Measurements from ENCODE around the gene PDE4B.
"Not testable (repeated sequence)": the region's sequence is repeated elsewhere in the genome, so short reads cannot be mapped to it uniquely, and the experiment has no call there.

PDE4B gene

DNA sequence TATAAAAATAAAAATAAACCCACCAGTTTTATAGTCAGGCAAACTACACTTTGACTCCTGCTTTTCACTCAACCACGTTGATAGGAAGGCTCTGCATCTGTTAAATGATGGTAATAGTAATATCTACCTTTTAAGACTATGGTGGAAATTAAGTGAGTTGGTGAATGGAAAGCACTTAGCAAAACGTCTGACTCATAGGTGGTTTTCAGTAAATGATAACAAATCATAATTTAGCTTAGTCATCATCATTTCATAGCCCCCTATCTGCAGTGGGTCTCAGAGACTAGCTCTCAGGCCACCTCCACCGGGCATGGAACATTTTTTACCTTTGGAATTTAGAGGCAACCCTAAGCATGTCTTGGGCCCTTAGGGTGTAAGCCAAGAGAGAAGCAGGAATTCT, 160.0 kb downstream of the PDE4B start:
- Histone ChIP-seq H3K4me1 (ENCODE audit: insufficient read depth, low read length) (peaks cover 22% of the 10 kb centered on the region), H3K4me3 (ENCODE audit: low read length) (no peak overlapping the region), H3K36me3 (ENCODE audit: insufficient read depth, low read length) (no peaks in the 10 kb centered on the region), H2AFZ (ENCODE audit: low read depth, low read length) (no peak overlapping the region), H3K27me3 (ENCODE audit: insufficient read depth, low read length) (no peaks in the 10 kb centered on the region), H3K9me3 (ENCODE audit: low read length) (no peaks in the 10 kb centered on the region)

DNA sequence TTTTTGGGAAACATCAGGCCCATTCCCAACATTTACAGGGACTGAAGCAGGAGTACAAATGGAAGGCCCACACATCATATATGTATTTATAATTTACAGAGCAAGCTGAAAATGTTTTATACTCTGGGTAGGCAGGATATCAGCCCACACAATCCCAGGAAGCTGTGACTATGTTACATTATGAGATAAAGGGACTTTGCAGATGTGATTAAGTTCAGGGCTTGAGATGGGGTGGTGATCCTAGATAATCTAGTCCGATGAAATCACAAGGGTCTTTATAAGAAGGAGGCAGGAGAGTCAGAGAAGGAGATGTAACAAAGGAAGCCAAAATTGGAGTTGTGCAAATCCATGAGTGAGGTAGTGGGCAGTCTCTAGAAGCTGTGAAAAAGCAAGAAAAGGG, 160.5 kb downstream of the PDE4B start:
- Histone ChIP-seq H3K9me3 (ENCODE audit: low read length) (no peaks in the 10 kb centered on the region), H2AFZ (ENCODE audit: low read depth, low read length) (no peak overlapping the region), H3K27me3 (ENCODE audit: insufficient read depth, low read length) (no peaks in the 10 kb centered on the region), H3K4me1 (ENCODE audit: insufficient read depth, low read length) (peaks cover 22% of the 10 kb centered on the region), H3K36me3 (ENCODE audit: insufficient read depth, low read length) (no peaks in the 10 kb centered on the region), H3K4me3 (ENCODE audit: low read length) (no peak overlapping the region)

DNA sequence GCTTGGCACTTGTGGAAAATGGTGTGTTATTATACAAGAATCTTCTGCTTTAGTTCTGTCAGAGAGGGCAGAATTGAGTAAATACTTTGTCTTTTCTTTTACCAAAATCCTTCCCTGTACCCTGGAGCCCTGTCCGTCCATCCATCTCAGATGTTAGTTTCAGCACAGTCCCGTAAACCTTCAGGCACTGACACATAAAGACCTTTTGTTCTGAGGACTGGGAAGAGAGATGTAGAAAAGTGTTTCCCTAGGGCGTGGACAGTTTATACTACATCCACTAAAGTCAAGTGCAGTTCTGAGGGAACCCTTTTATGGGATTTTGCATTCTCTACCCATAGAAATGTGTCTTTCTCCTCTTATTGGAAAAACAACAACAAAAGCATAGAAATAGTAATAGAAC, 162.4 kb downstream of the PDE4B start:
- no peak overlapping the region for H3K4me3 ChIP-seq (ENCODE audit: low read length)
- H3K9me3 ChIP-seq (ENCODE audit: low read length) = no peaks in the 10 kb centered on the region
- no peaks in the 10 kb centered on the region for H3K36me3 ChIP-seq (ENCODE audit: insufficient read depth, low read length)
- no peaks in the 10 kb centered on the region for H3K27me3 ChIP-seq (ENCODE audit: insufficient read depth, low read length)
- H2AFZ ChIP-seq (ENCODE audit: low read depth, low read length) = no peak overlapping the region
- H3K4me1 ChIP-seq (ENCODE audit: insufficient read depth, low read length) = peaks cover 25% of the 10 kb centered on the region

DNA sequence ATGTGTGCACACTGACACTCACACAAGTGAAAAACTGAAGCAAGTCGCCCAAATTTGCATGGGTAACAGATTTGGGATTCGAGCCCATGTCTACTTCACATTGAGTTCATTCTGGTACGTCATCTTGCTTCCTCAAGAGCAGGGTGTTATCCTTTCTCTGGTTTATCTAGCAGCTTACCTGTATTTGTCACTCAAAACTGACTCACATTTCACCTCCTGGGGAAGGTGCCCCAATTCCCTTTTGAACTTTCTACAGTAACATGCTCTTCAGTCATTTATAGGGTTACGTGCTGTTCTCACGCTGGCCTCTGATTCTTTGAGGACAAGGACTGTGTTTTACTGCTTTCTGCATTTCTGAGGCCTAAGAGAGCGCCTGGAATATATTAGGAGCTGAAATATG, 162.8 kb downstream of the PDE4B start:
- Histone ChIP-seq H3K36me3 (ENCODE audit: insufficient read depth, low read length) (no peaks in the 10 kb centered on the region), H3K9me3 (ENCODE audit: low read length) (no peaks in the 10 kb centered on the region), H2AFZ (ENCODE audit: low read depth, low read length) (no peak overlapping the region), H3K27me3 (ENCODE audit: insufficient read depth, low read length) (no peaks in the 10 kb centered on the region), H3K4me3 (ENCODE audit: low read length) (no peak overlapping the region), H3K4me1 (ENCODE audit: insufficient read depth, low read length) (peaks cover 25% of the 10 kb centered on the region)

DNA sequence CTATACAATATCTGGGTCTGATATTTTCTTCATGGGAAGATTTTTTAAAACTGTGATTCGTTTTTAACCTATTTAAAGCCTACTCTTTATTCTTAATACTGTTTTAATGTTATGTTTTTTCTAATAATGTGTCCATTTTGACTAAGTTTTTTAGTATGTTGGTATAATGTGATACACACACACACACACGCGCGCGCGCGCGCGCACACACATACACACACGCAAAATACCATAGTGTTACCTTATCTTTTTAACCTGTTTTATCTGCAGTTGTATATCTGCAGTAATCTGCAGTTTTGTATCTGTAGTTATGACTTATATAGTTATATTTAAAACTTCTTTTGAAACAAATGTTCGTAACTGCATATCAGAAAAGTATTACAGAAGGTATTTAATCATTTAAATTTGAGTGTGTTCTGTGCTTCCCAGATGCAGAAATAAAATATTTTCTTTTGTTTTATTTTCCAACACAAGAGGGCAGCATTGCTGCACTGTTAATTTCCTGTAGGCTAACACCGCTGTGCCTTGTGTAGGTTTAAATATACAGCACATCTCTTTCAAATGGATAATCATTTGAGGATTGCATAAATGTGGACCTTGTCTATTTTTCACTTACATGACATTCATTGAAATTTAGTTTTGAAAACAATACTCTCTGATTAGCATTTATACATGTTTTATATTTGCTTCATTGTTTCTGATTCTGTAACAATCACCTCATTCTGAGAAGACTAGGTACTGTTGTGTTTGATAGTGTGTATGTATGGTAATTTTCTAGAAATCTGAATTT, 166.1 kb downstream of the PDE4B start:
- peaks cover 18% of the 10 kb centered on the region for H3K4me1 ChIP-seq (ENCODE audit: insufficient read depth, low read length)
- H3K4me3 ChIP-seq (ENCODE audit: low read length) = no peak overlapping the region
- no peaks in the 10 kb centered on the region for H3K27me3 ChIP-seq (ENCODE audit: insufficient read depth, low read length)
- H2AFZ ChIP-seq (ENCODE audit: low read depth, low read length) = no peak overlapping the region
- H3K36me3 ChIP-seq (ENCODE audit: insufficient read depth, low read length) = no peaks in the 10 kb centered on the region
- no peaks in the 10 kb centered on the region for H3K9me3 ChIP-seq (ENCODE audit: low read length)

DNA sequence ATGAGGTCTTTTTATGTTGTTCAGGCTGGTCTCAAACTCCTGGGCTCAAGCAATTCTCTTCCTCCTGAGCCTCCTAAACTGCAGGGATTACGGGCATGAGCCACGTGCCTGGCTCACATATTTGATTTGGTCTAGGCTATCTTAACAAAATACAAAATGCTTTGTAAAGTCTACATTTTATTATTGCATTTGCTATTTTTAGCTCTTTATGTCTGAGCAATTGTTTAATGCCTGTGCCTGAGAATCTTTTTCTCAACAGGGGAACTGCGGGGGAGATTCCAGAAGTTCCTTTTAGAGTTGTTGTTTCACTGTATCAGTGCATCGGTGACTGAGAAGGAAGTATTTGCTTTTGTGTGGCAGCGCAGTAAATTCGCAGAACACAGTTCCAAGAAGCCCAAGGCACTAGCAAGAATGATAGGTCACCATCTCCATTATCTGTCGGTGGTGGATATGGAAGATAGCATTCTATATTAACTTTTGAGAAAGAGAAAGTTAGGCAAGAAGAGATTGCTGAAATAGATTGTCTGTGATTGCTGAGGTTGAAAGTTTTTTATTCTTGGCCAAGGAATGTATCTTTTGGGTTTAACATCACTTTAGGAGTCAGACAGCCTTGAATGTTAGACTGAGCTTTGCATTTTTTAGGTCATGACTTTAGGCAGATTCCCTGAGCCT, 167.3 kb downstream of the PDE4B start:
- H2AFZ ChIP-seq (ENCODE audit: low read depth, low read length) = no peak overlapping the region
- H3K27me3 ChIP-seq (ENCODE audit: insufficient read depth, low read length) = no peaks in the 10 kb centered on the region
- H3K4me1 ChIP-seq (ENCODE audit: insufficient read depth, low read length) = peaks cover 17% of the 10 kb centered on the region
- no peaks in the 10 kb centered on the region for H3K9me3 ChIP-seq (ENCODE audit: low read length)
- no peak overlapping the region for H3K4me3 ChIP-seq (ENCODE audit: low read length)
- H3K36me3 ChIP-seq (ENCODE audit: insufficient read depth, low read length) = no peaks in the 10 kb centered on the region

DNA sequence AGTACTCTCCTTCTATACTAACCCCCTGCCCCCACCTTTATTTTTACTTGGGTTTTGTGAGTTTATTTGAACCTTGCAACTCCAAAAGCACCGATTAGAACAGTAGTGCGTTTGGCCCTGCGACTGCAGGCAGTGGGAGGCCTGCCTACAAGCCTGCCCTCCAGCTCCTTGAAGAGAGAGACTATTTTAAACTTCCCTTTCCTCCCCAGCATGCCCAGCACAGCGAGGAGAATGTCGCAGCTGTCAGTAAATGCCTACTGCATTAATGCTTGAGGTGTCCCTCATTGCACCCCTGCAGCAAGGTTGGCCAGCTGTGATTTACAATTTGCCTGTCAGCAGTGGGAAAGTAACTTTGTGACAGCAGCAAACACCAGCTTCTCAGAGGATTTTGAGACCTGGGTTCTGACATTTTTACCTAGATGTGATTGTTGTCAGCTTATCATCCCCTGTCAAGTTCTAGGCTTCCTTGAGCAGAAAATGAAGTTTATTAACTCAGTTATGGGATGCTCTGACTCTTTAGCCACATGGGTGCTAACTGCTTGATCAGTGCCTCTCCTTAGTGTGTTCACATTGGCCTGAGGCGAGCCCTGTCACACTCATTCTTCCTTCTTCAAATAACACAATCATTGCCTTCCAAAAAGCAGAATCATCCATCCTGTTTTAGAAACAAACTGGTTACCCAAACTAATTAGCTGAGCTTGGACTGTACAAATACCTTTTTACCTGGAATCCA, 170.6 kb downstream of the PDE4B start:
- no peaks in the 10 kb centered on the region for H3K36me3 ChIP-seq (ENCODE audit: insufficient read depth, low read length)
- no peaks in the 10 kb centered on the region for H3K9me3 ChIP-seq (ENCODE audit: low read length)
- H3K4me3 ChIP-seq (ENCODE audit: low read length) = no peak overlapping the region
- H3K27me3 ChIP-seq (ENCODE audit: insufficient read depth, low read length) = no peaks in the 10 kb centered on the region
- H2AFZ ChIP-seq (ENCODE audit: low read depth, low read length) = no peak overlapping the region
- H3K4me1 ChIP-seq (ENCODE audit: insufficient read depth, low read length) = peaks cover 9% of the 10 kb centered on the region

DNA sequence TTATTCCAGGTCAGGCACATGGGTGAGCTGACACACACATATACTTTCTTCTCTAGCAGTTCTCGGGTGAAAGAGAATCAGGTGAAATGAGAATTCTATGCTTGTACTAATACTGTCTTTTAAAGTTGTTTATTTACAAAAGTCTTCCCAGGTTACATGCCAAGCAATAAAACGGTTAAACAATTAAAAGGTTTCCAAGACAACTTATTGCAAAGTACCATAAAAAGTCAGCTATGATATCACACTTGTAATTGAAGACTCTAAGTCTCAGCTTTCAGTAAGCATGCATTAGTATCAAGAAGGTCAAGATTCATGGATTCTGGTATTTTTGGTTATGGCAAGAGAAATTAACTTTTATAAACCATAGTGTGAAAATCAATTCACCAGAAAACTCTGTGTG, 171.4 kb downstream of the PDE4B start:
- Histone ChIP-seq H3K36me3 (ENCODE audit: insufficient read depth, low read length) (no peaks in the 10 kb centered on the region), H3K27me3 (ENCODE audit: insufficient read depth, low read length) (no peaks in the 10 kb centered on the region), H2AFZ (ENCODE audit: low read depth, low read length) (no peak overlapping the region), H3K4me3 (ENCODE audit: low read length) (no peak overlapping the region), H3K4me1 (ENCODE audit: insufficient read depth, low read length) (peaks cover 7% of the 10 kb centered on the region), H3K9me3 (ENCODE audit: low read length) (no peaks in the 10 kb centered on the region)

DNA sequence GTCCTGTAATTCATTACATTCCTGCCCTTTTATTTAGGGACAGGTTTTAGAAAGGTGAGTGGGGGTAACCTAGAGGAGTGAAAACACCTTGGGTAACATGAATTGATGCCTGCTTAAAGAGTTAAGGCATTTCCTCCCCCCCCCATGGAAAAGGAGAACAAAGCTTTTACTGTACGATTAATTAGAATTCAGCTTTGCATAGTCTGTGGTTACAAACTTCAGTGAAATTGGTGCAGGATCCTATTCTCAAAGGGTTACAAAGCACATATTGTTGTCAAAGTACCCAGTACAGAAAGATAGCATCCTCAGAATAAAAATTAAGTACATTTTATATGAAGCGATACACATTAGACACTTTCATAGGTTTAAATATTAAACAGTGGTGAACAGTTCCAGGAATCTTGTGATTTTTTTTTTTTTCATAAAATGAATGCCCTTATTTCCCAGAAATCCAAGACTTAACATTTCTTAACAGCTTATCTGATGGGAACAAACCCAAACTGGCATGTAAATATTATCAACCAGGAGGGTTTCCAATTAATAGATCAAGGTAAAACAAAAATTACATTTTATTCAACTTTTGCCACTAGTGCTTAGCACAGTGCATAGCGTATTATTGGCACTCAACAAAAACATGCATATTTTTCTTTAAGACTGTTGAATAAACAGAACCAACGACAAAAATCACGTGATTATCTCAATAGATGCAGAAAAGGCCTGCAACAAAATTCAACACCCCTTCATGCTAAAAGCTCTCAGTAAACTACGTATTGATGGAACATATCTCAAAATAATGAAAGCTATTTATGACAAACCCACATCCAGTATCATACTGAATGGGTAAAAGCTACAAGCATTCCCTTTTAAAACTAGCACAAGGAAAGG, 172.7 kb downstream of the PDE4B start:
- Histone ChIP-seq H3K36me3 (ENCODE audit: insufficient read depth, low read length) (no peaks in the 10 kb centered on the region), H3K9me3 (ENCODE audit: low read length) (no peaks in the 10 kb centered on the region)

DNA sequence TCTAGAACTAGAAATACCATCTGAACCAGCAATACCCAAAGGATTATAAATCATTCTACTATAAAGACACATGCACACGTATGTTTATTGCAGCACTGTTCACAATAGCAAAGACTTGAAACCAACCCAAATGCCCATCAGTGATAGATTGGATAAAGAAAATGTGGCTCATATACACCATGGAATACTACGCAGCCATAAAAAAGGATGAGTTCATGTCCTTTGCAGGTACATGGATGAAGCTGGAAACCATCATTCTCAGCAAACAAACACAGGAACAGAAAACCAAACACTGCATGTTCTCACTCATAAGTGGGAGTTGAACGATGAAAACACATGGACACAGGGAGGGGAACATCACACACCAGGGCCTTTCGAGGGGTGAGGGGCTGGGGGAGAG, 174.8 kb downstream of the PDE4B start:
- H3K27me3 ChIP-seq (ENCODE audit: insufficient read depth, low read length); H3K4me1 ChIP-seq (ENCODE audit: insufficient read depth, low read length); H3K9me3 ChIP-seq (ENCODE audit: low read length); H3K4me3 ChIP-seq (ENCODE audit: low read length); H3K36me3 ChIP-seq (ENCODE audit: insufficient read depth, low read length); H2AFZ ChIP-seq (ENCODE audit: low read depth, low read length): not testable (repeated sequence)

More for the DNA sequence above, 172.7 kb downstream of the PDE4B start:
- Histone ChIP-seq H3K27me3 (ENCODE audit: insufficient read depth, low read length) (no peaks in the 10 kb centered on the region), H3K4me1 (ENCODE audit: insufficient read depth, low read length) (peaks cover 3% of the 10 kb centered on the region), H2AFZ (ENCODE audit: low read depth, low read length) (no peak overlapping the region), H3K4me3 (ENCODE audit: low read length) (no peak overlapping the region)

DNA sequence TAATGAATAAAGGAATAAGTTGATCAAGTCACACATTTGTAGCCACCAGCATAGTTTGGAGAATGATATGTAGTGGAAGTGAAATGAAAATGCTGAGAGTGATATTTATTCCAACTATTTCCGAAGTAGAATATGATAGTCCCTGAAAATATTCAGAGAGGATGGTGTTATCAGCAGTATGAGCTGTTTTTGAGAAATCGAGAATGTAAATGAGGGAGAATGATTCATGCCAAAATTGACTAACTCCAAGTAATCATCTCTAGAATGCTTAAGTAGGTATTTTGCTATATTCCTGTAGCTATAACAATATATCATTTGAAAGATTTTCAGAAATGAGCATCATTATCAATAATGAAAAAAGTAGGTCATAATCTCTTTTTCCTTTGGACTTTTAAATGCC, 178.9 kb downstream of the PDE4B start:
- Histone ChIP-seq H2AFZ (ENCODE audit: low read depth, low read length) (no peak overlapping the region), H3K9me3 (ENCODE audit: low read length) (peaks cover 15% of the 10 kb centered on the region), H3K4me1 (ENCODE audit: insufficient read depth, low read length) (no peaks in the 10 kb centered on the region), H3K4me3 (ENCODE audit: low read length) (no peak overlapping the region), H3K27me3 (ENCODE audit: insufficient read depth, low read length) (no peaks in the 10 kb centered on the region), H3K36me3 (ENCODE audit: insufficient read depth, low read length) (no peaks in the 10 kb centered on the region)

DNA sequence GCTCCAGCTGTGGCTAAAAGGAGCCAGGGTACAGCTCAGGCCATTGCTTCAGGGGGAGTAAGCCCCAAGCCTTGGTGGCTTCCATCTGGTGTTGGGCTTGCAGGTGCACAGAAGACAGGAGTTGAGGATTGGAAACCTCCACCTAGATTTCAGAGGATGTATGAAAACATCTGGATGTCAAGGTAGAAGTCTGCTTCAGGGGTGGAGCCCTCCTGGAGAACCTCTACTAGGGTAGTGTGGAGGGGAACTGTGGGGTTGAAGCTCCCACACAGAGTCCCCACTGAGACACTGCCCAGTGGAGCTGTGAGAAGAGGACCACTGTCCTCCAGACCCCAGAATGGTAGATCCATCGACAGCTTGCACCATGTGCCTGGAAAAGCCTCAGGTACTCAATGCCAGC, 183.0 kb downstream of the PDE4B start:
- Histone ChIP-seq H3K4me3 (ENCODE audit: low read length) (no peak overlapping the region), H2AFZ (ENCODE audit: low read depth, low read length) (no peak overlapping the region), H3K27me3 (ENCODE audit: insufficient read depth, low read length) (no peaks in the 10 kb centered on the region), H3K9me3 (ENCODE audit: low read length) (peaks cover 16% of the 10 kb centered on the region), H3K4me1 (ENCODE audit: insufficient read depth, low read length) (peaks cover 23% of the 10 kb centered on the region), H3K36me3 (ENCODE audit: insufficient read depth, low read length) (no peaks in the 10 kb centered on the region)

Data from neuron (in vitro differentiated cells).